Central memory CD8-positive, alpha-beta T cell (primary cell): ENCODE data around the gene TMCO4.

ENCODE experiments used
- ATAC-seq: fragments of 150-1000 bp; cut with Tn5 transposase; replicated peaks from 2 replicates; pipeline ENCODE4 v1.10.0; 2022; ENCODE audit warnings: mild to moderate bottlenecking, moderate FRiP score, moderate number of reproducible peaks; ENCODE audit not compliant: poor library complexity, severe bottlenecking; ENCODE audit errors: extremely low read depth
- DNase-seq, 2 donors: peaks; one replicate each; pipeline ENCODE4 v3.0.0; 2021; ENCODE audit warnings: low spot score in 2 of 2
- H3K27ac Mint-ChIP-seq: one replicate; pipeline ENCODE4 v1.8.0; 2022; ENCODE audit warnings: low read depth, mild to moderate bottlenecking, moderate library complexity, mixed read lengths
- H3K27me3 Mint-ChIP-seq: one replicate; pipeline ENCODE4 v1.8.0; 2022; ENCODE audit warnings: mixed read lengths
- H3K36me3 Mint-ChIP-seq: one replicate; pipeline ENCODE4 v1.8.0; 2022; ENCODE audit warnings: mild to moderate bottlenecking, moderate library complexity, mixed read lengths; ENCODE audit not compliant: insufficient read depth
- H3K4me1 Mint-ChIP-seq: one replicate; pipeline ENCODE4 v1.8.0; 2022; ENCODE audit warnings: mixed read lengths
- H3K4me3 Mint-ChIP-seq: one replicate; pipeline ENCODE4 v1.8.0; 2022; ENCODE audit warnings: mild to moderate bottlenecking, moderate library complexity, mixed read lengths
- H3K9me3 Mint-ChIP-seq: one replicate; pipeline ENCODE4 v1.8.0; 2022; ENCODE audit warnings: mixed read lengths

Gene TMCO4

GRCh38 chr1:19680644-19681043 is 119.1 kb downstream of the TMCO4 start:
- no peak overlapping the region for H3K4me3 Mint-ChIP-seq
- H3K9me3 Mint-ChIP-seq, result no peaks in the 10 kb centered on the region
- ATAC-seq (no peak), DNase-seq (no peak)
- peaks cover 3% of the 10 kb centered on the region for H3K36me3 Mint-ChIP-seq
- H3K4me1 Mint-ChIP-seq, result peaks cover 3% of the 10 kb centered on the region
- peak overlapping the region; percentile 36 for H3K27ac Mint-ChIP-seq
- H3K27me3 Mint-ChIP-seq, result no peaks in the 10 kb centered on the region

- ATAC-seq, result no peak
- peak overlapping the region; percentile 36 for H3K27ac Mint-ChIP-seq
- H3K9me3 Mint-ChIP-seq, result no peaks in the 10 kb centered on the region
- peaks cover 9% of the 10 kb centered on the region for H3K36me3 Mint-ChIP-seq
- no peak overlapping the region for H3K4me3 Mint-ChIP-seq
- peaks cover 7% of the 10 kb centered on the region for H3K4me1 Mint-ChIP-seq
- DNase-seq, result no peak
- no peaks in the 10 kb centered on the region for H3K27me3 Mint-ChIP-seq
Observed at GRCh38 chr1:19679691-19680090, 120.0 kb downstream of the TMCO4 start.

- no peak for DNase-seq
- Mint-ChIP-seq H3K4me1 (peaks cover 7% of the 10 kb centered on the region), H3K27ac (no peak overlapping the region), H3K27me3 (no peaks in the 10 kb centered on the region), H3K36me3 (peaks cover 9% of the 10 kb centered on the region), H3K9me3 (no peaks in the 10 kb centered on the region), H3K4me3 (no peak overlapping the region)
- ATAC-seq, result no peak
Observed at GRCh38 chr1:19678931-19679453, 120.7 kb downstream of the TMCO4 start.

- H3K27ac Mint-ChIP-seq, result no peak overlapping the region
- peaks cover 7% of the 10 kb centered on the region for H3K4me1 Mint-ChIP-seq
- ATAC-seq, result no peak
Observed at GRCh38 chr1:19678493-19678892, 121.2 kb downstream of the TMCO4 start.

GRCh38 chr1:19676438-19676922 is 123.2 kb downstream of the TMCO4 start:
- Mint-ChIP-seq H3K4me3 (no peak overlapping the region), H3K27ac (no peak overlapping the region), H3K9me3 (no peaks in the 10 kb centered on the region), H3K27me3 (no peaks in the 10 kb centered on the region), H3K36me3 (peaks cover 10% of the 10 kb centered on the region), H3K4me1 (peaks cover 7% of the 10 kb centered on the region)
- no peak for DNase-seq
- no peak for ATAC-seq

More at GRCh38 chr1:19678493-19678892, 121.2 kb downstream of the TMCO4 start:
- Mint-ChIP-seq H3K4me3 (no peak overlapping the region), H3K36me3 (peaks cover 9% of the 10 kb centered on the region), H3K9me3 (no peaks in the 10 kb centered on the region), H3K27me3 (no peaks in the 10 kb centered on the region)
- no peak for DNase-seq

- DNase-seq (no peak), ATAC-seq (no peak)
- H3K27me3 Mint-ChIP-seq, result no peaks in the 10 kb centered on the region
- no peak overlapping the region for H3K27ac Mint-ChIP-seq
- no peak overlapping the region for H3K4me3 Mint-ChIP-seq
- H3K36me3 Mint-ChIP-seq, result peaks cover 10% of the 10 kb centered on the region
- H3K9me3 Mint-ChIP-seq, result no peaks in the 10 kb centered on the region
- peaks cover 7% of the 10 kb centered on the region for H3K4me1 Mint-ChIP-seq
Observed at GRCh38 chr1:19675797-19676196, 123.9 kb downstream of the TMCO4 start.

- no peak for DNase-seq
- peaks cover 8% of the 10 kb centered on the region for H3K36me3 Mint-ChIP-seq
- H3K9me3 Mint-ChIP-seq, result no peaks in the 10 kb centered on the region
- H3K27ac Mint-ChIP-seq, result no peak overlapping the region
- no peaks in the 10 kb centered on the region for H3K27me3 Mint-ChIP-seq
- no peak for ATAC-seq
- no peak overlapping the region for H3K4me3 Mint-ChIP-seq
- peaks cover 13% of the 10 kb centered on the region for H3K4me1 Mint-ChIP-seq
Observed at GRCh38 chr1:19672237-19672636, 127.5 kb downstream of the TMCO4 start.

- Mint-ChIP-seq H3K27me3 (no peaks in the 10 kb centered on the region), H3K27ac (no peak overlapping the region), H3K4me1 (peaks cover 26% of the 10 kb centered on the region), H3K4me3 (no peak overlapping the region), H3K36me3 (peaks cover 8% of the 10 kb centered on the region), H3K9me3 (no peaks in the 10 kb centered on the region)
- DNase-seq (no peak), ATAC-seq (no peak)
Observed at GRCh38 chr1:19670787-19671186, 128.9 kb downstream of the TMCO4 start.

- no peaks in the 10 kb centered on the region for H3K27me3 Mint-ChIP-seq
- no peak for DNase-seq
- H3K4me3 Mint-ChIP-seq, result no peak overlapping the region
- H3K27ac Mint-ChIP-seq, result no peak overlapping the region
- H3K36me3 Mint-ChIP-seq, result peaks cover 4% of the 10 kb centered on the region
- peaks cover 31% of the 10 kb centered on the region for H3K4me1 Mint-ChIP-seq
- no peak for ATAC-seq
- no peaks in the 10 kb centered on the region for H3K9me3 Mint-ChIP-seq
Observed at GRCh38 chr1:19668888-19669287, 130.8 kb downstream of the TMCO4 start.

GRCh38 chr1:19665496-19666465 is 133.9 kb downstream of the TMCO4 start:
- no peaks in the 10 kb centered on the region for H3K9me3 Mint-ChIP-seq
- ATAC-seq, result no peak
- H3K36me3 Mint-ChIP-seq, result peaks cover 5% of the 10 kb centered on the region
- DNase-seq, result no peak
- peak overlapping the region; percentile 83 for H3K4me3 Mint-ChIP-seq
- H3K27me3 Mint-ChIP-seq, result no peaks in the 10 kb centered on the region
- H3K27ac Mint-ChIP-seq, result peak overlapping the region; percentile 44
- H3K4me1 Mint-ChIP-seq, result peaks cover 32% of the 10 kb centered on the region

- peaks cover 31% of the 10 kb centered on the region for H3K4me1 Mint-ChIP-seq
- H3K27me3 Mint-ChIP-seq, result no peaks in the 10 kb centered on the region
- DNase-seq, result no peak
- peaks cover 5% of the 10 kb centered on the region for H3K36me3 Mint-ChIP-seq
- ATAC-seq, result no peak
- peak overlapping the region; percentile 83 for H3K4me3 Mint-ChIP-seq
- peak overlapping the region; percentile 44 for H3K27ac Mint-ChIP-seq
- no peaks in the 10 kb centered on the region for H3K9me3 Mint-ChIP-seq
Observed at GRCh38 chr1:19665186-19665495, 134.6 kb downstream of the TMCO4 start.

- Mint-ChIP-seq H3K9me3 (no peaks in the 10 kb centered on the region), H3K36me3 (peaks cover 6% of the 10 kb centered on the region), H3K4me3 (peak within 1 kb of the TSS; percentile 83), H3K27me3 (no peaks in the 10 kb centered on the region), H3K27ac (peak within 1 kb of the TSS; percentile 44), H3K4me1 (peaks cover 29% of the 10 kb centered on the region)
- ATAC-seq (peak; percentile 50), DNase-seq (no peak)
Observed at GRCh38 chr1:19664453-19665185, 135.1 kb downstream of the TMCO4 start, which contains the start of gene HTR6. TSS of gene HTR6 (plus strand) at chr1:19664875. CDS start at chr1:19665754, 879 bp downstream.
